ENCODE measurements around the gene UROD. TPM values are rescaled to one million over a fixed set of nuclear protein-coding genes. Genes with fewer than 3 reads are reported as not detected.

Gene UROD
- total and polyA plus RNA-seq, 2 donors (not counting 1 experiment from before 2014, with no cell fraction given), result 65.5 to 82.5 TPM

GRCh38 chr1:45038661-45039364 lies 26.8 kb downstream of the UROD start:
- no peak overlapping the region for H3K27ac Mint-ChIP-seq
- POLR2A ChIA-PET, result no interaction called here

More at GRCh38 chr1:45038661-45039364, 26.8 kb downstream of the UROD start:
- CTCF ChIA-PET, result no interaction called here
- no peak for TF ChIP-seq EZH2 (IDR thresholded peaks at IDR 0.05; ENCODE audit: borderline replicate concordance, insufficient read depth, low read depth, low read length, poor library complexity, severe bottlenecking)
- no peak for TF ChIP-seq CTCF (IDR thresholded peaks at IDR 0.05)
- H4K20me1 ChIP-seq (ENCODE audit: control insufficient read depth, insufficient read depth, low read length, poor library complexity, severe bottlenecking), result no peaks in the 10 kb centered on the region
- no peak overlapping the region for H3K4me2 ChIP-seq (replicated peaks; ENCODE audit: low read depth, low read length, poor library complexity, severe bottlenecking)
- H3K4me3 ChIP-seq (ENCODE audit: control extremely low read depth in 1 of 5, extremely low read depth in 1 of 5, insufficient read depth in 1 of 5, low read depth in 2 of 5, low read length in 4 of 5), result no peak overlapping the region
- no peak for ATAC-seq (ENCODE audit: low read depth)
- H3K9ac ChIP-seq (ENCODE audit: low read length), result no peak overlapping the region
- peaks cover 3 to 6% of the 10 kb centered on the region in 2 donors for H3K4me1 ChIP-seq (ENCODE audit: control insufficient read depth in 2 of 2, insufficient read depth in 2 of 2, low read length in 2 of 2)
- Mint-ChIP-seq H3K4me3 (no peak overlapping the region), H3K9me3 (ENCODE audit: insufficient read depth) (no peaks in the 10 kb centered on the region), H3K4me1 (peaks cover 5% of the 10 kb centered on the region), H3K27me3 (no peaks in the 10 kb centered on the region)
- H3K9me3 ChIP-seq (ENCODE audit: control extremely low read depth in 1 of 3, control insufficient read depth in 2 of 3, insufficient read depth in 1 of 3, low read length in 2 of 3), result no peaks in the 10 kb centered on the region
- no peaks in the 10 kb centered on the region for H3K36me3 ChIP-seq (replicated peaks in 1 of 2; ENCODE audit: control extremely low read depth in 1 of 2, control insufficient read depth in 1 of 2, extremely low read depth in 1 of 2, insufficient read depth in 2 of 2, low read length in 1 of 2)
- H3K27me3 ChIP-seq (replicated peaks in 1 of 4; ENCODE audit: control extremely low read depth in 1 of 4, control insufficient read depth in 3 of 4, insufficient read depth in 4 of 4, low read length in 3 of 4), result no peaks in the 10 kb centered on the region
- H3K27ac ChIP-seq (ENCODE audit: low read length in 2 of 2), result no peak overlapping the region
- H3K79me2 ChIP-seq (ENCODE audit: control insufficient read depth, insufficient read depth, low read length), result no peaks in the 10 kb centered on the region
- intact Hi-C loops (cut with micrococcal nuclease), result no loop called here
- 85% methylated on average over 3 of the region's 8 CpGs for WGBS (ENCODE audit: insufficient coverage)
- no peak for DNase-seq
- no peak overlapping the region for H2AFZ ChIP-seq (ENCODE audit: insufficient read depth, low read depth, low read length, poor library complexity, severe bottlenecking)

Data from B cell (primary cell).